Mesendoderm (in vitro differentiated cells): ENCODE measurements around the gene STIMATE.

Experiments
- DNase-seq: peaks from one replicate; pipeline ENCODE4 v3.0.0; 2013
- H2AK5ac ChIP-seq: 2 replicates; pipeline ENCODE4 v1.6.1; 2013; ENCODE audit warnings: low read length, inconsistent platforms
- H2BK120ac ChIP-seq: 2 replicates; pipeline ENCODE4 v1.6.1; 2013; ENCODE audit warnings: low read depth, mild to moderate bottlenecking, low read length, moderate library complexity, mixed read lengths
- H2BK15ac ChIP-seq: replicated peaks from 2 replicates; pipeline ENCODE4 v1.6.1; 2013; ENCODE audit warnings: low read depth, mild to moderate bottlenecking, moderate library complexity
- H2BK5ac ChIP-seq: 2 replicates; pipeline ENCODE4 v1.6.1; 2013; ENCODE audit warnings: low read length, inconsistent platforms
- H3K18ac ChIP-seq: 2 replicates; pipeline ENCODE4 v1.6.1; 2013; ENCODE audit warnings: mild to moderate bottlenecking, low read length, mixed read lengths
- H3K23ac ChIP-seq: one replicate; pipeline ENCODE4 v1.6.1; 2013; ENCODE audit warnings: low read length
- H3K27ac ChIP-seq: 2 replicates; pipeline ENCODE4 v1.5.1; 2013; ENCODE audit warnings: low read depth, mild to moderate bottlenecking, inconsistent platforms, low read length, moderate library complexity
- H3K27me3 ChIP-seq: 2 replicates; pipeline ENCODE4 v1.6.1; 2013; ENCODE audit warnings: low read length, control low read depth, mild to moderate bottlenecking, inconsistent platforms; ENCODE audit not compliant: insufficient read depth, poor library complexity
- H3K36me3 ChIP-seq: 2 replicates; pipeline ENCODE4 v1.6.1; 2013; ENCODE audit warnings: low read length, inconsistent platforms; ENCODE audit not compliant: control insufficient read depth, insufficient read depth
- H3K4ac ChIP-seq: one replicate; pipeline ENCODE4 v1.6.1; 2013; ENCODE audit warnings: low read depth, mild to moderate bottlenecking, low read length, moderate library complexity
- H3K4me1 ChIP-seq: 2 replicates; pipeline ENCODE4 v1.6.1; 2013; ENCODE audit warnings: low read depth, low read length, inconsistent platforms; ENCODE audit not compliant: control insufficient read depth
- H3K4me2 ChIP-seq: 2 replicates; pipeline ENCODE4 v1.6.1; 2013; ENCODE audit warnings: low read length
- H3K4me3 ChIP-seq: 2 replicates; pipeline ENCODE4 v1.5.1; 2013; ENCODE audit warnings: mild to moderate bottlenecking, low read length
- H3K56ac ChIP-seq: one replicate; pipeline ENCODE4 v1.6.1; 2013; ENCODE audit warnings: low read length
- H3K79me1 ChIP-seq: 2 replicates; pipeline ENCODE4 v1.6.1; 2013; ENCODE audit warnings: low read length, inconsistent platforms
- H3K79me2 ChIP-seq: 2 replicates; pipeline ENCODE4 v1.6.1; 2013; ENCODE audit warnings: mild to moderate bottlenecking, low read length; ENCODE audit not compliant: control insufficient read depth, insufficient read depth
- H3K9ac ChIP-seq: 2 replicates; pipeline ENCODE4 v1.6.1; 2013; ENCODE audit warnings: low read length, inconsistent platforms
- H4K5ac ChIP-seq: one replicate; pipeline ENCODE4 v1.6.1; 2013; ENCODE audit warnings: low read length
- H4K8ac ChIP-seq: one replicate; pipeline ENCODE4 v1.6.1; 2013; ENCODE audit warnings: low read depth, mild to moderate bottlenecking, control low read depth, low read length, moderate library complexity
- WGBS: extraction: QIAGEN DNeasy Blood & Tissue Kit; methylation state at CpG from one replicate; pipeline ENCODE4 v1.1.7; 2013; ENCODE audit warnings: low lambda C conversion rate, missing lambda C conversion rate; ENCODE audit not compliant: insufficient coverage; ENCODE audit errors: extremely low coverage; 5-methylcytosine and 5-hydroxymethylcytosine counted together

The STIMATE gene

DNA sequence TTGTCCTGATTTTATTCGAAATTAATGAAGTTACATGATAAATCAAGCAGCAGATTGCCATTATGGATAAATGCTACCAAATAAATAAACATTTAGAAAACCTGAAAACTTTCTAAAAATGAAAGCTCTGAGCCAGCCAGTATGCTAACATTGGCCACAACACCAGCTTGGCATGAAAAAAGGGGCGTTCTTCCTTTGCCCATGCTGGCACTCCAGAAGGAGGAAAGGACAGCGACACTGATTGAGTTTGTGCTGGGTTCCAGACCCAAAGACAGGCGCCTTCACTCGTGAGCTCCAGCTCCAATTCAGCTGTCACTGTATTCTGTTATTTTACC, 5.1 kb downstream of the STIMATE start:
- peaks cover 17% of the 10 kb centered on the region for H3K79me1 ChIP-seq
- no peak overlapping the region for H3K23ac ChIP-seq
- no peak overlapping the region for H2AK5ac ChIP-seq
- H3K18ac ChIP-seq = no peak overlapping the region
- no peak overlapping the region for H2BK5ac ChIP-seq
- no peak overlapping the region for H3K9ac ChIP-seq
- H3K36me3 ChIP-seq = no peaks in the 10 kb centered on the region
- no peak for DNase-seq
- H3K4ac ChIP-seq = no peak overlapping the region
- no peak overlapping the region for H4K8ac ChIP-seq
- no peak overlapping the region for H3K27ac ChIP-seq
- no peak overlapping the region for H3K4me3 ChIP-seq
- no peak overlapping the region for H3K56ac ChIP-seq
- no CpG with 5 or more reads among the region's 5 CpGs for WGBS
- no peak overlapping the region for H4K5ac ChIP-seq
- H3K4me1 ChIP-seq = no peaks in the 10 kb centered on the region
- H3K4me2 ChIP-seq = no peak overlapping the region
- H3K27me3 ChIP-seq = no peaks in the 10 kb centered on the region
- H3K79me2 ChIP-seq = peaks cover 3% of the 10 kb centered on the region
- no peak overlapping the region for H2BK15ac ChIP-seq
- no peak overlapping the region for H2BK120ac ChIP-seq

DNA sequence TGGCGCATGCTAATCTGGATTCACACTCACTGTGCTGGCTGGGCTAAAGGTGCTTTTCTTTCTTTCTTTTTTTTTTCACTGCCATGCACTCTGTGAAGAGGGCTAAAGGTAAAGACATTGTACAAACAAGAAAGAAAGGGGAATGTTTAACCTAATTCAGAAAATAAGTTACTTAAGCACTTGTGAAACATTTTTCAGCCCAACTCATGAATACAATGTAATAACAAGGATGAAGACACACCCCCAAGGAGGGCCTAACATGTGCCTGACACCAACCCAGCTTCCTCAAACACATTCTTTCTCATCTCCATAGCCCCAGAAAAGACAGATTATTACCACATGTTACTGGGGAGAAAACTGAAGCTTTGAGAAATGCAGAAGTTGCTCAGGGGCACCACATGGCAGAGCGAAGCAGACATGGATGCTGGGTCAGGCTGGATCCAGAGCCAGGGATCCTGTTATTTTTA, 5.7 kb downstream of the STIMATE start:
- Histone ChIP-seq H2AK5ac (no peak overlapping the region), H4K5ac (no peak overlapping the region), H3K4ac (no peak overlapping the region), H3K23ac (no peak overlapping the region), H3K4me1 (no peaks in the 10 kb centered on the region), H3K18ac (no peak overlapping the region), H2BK120ac (no peak overlapping the region), H3K9ac (no peak overlapping the region), H2BK5ac (no peak overlapping the region), H3K79me1 (peaks cover 17% of the 10 kb centered on the region), H3K79me2 (peaks cover 3% of the 10 kb centered on the region), H3K4me3 (no peak overlapping the region), H3K4me2 (no peak overlapping the region), H2BK15ac (no peak overlapping the region), H3K36me3 (no peaks in the 10 kb centered on the region), H3K56ac (no peak overlapping the region), H4K8ac (no peak overlapping the region), H3K27me3 (no peaks in the 10 kb centered on the region), H3K27ac (no peak overlapping the region)
- DNase-seq = no peak
- WGBS = no CpG with 5 or more reads among the region's 2 CpGs

GRCh38 chr3:52891164-52891563, 6.2 kb downstream of the STIMATE start:
- Histone ChIP-seq H3K23ac (no peak overlapping the region), H3K79me2 (peaks cover 3% of the 10 kb centered on the region), H3K56ac (no peak overlapping the region), H2BK15ac (no peak overlapping the region), H3K79me1 (peaks cover 17% of the 10 kb centered on the region), H3K4me2 (no peak overlapping the region), H3K4me3 (no peak overlapping the region), H4K5ac (no peak overlapping the region), H3K18ac (no peak overlapping the region), H3K36me3 (no peaks in the 10 kb centered on the region), H3K4ac (no peak overlapping the region), H3K9ac (no peak overlapping the region), H3K27ac (no peak overlapping the region), H3K27me3 (no peaks in the 10 kb centered on the region), H2AK5ac (no peak overlapping the region), H4K8ac (no peak overlapping the region), H2BK120ac (no peak overlapping the region), H2BK5ac (no peak overlapping the region), H3K4me1 (no peaks in the 10 kb centered on the region)
- WGBS = no CpG with 5 or more reads among the region's 9 CpGs
- no peak for DNase-seq

DNA sequence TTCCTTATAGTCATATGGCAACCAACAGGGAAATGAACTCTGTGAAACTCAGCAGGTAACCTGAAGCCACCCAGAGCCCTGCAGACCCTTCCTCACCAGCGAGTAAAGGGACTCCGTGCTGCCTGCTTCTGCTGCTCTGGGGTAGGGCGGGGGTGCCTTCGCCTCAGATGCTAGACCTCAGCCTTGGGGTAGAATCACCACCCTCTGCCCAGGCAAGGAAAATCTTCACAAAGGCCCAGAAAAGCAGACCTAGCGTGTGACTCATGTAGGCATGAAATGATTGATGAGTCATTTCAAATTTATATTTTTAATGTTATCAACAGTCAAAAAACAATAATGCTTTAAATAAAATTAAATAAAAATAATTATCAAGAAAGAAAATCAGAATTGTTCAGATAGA, 6.6 kb downstream of the STIMATE start:
- Histone ChIP-seq H4K8ac (no peak overlapping the region), H3K9ac (no peak overlapping the region), H3K79me2 (peaks cover 3% of the 10 kb centered on the region), H3K4me3 (no peak overlapping the region), H3K4me2 (no peak overlapping the region), H3K4ac (no peak overlapping the region), H3K56ac (no peak overlapping the region), H2AK5ac (no peak overlapping the region), H3K23ac (no peak overlapping the region), H2BK120ac (no peak overlapping the region), H3K36me3 (no peaks in the 10 kb centered on the region), H3K4me1 (no peaks in the 10 kb centered on the region), H3K27me3 (no peaks in the 10 kb centered on the region), H3K18ac (no peak overlapping the region), H2BK5ac (no peak overlapping the region), H3K79me1 (peaks cover 17% of the 10 kb centered on the region), H3K27ac (no peak overlapping the region), H4K5ac (no peak overlapping the region), H2BK15ac (no peak overlapping the region)
- no peak for DNase-seq
- no CpG with 5 or more reads among the region's 5 CpGs for WGBS

DNA sequence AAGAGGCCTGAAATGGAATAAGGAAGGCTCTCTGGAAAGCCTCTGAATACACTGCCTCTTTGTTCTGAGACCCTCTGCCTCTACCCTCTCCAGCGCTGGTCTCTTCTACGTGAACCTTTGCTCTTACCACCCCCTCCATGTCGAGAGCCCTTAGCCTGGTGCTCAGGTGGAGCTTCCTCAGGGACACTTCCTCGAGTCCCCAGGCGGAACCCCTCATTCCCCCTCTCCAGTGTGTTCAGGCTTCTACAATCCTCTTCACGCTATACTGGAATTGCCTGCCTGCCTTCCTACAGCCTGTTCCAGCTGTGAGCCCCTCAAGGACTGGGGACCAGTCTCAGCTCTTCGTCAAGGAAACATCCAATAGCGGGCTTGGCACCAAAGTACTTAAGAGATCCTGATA, 7.4 kb downstream of the STIMATE start:
- H3K79me2 ChIP-seq = no peaks in the 10 kb centered on the region
- H3K18ac ChIP-seq = no peak overlapping the region
- no peak for DNase-seq
- H3K4me2 ChIP-seq = no peak overlapping the region
- H3K4me3 ChIP-seq = no peak overlapping the region
- H3K9ac ChIP-seq = no peak overlapping the region
- H3K4ac ChIP-seq = no peak overlapping the region
- no peak overlapping the region for H3K56ac ChIP-seq
- H3K23ac ChIP-seq = no peak overlapping the region
- no peaks in the 10 kb centered on the region for H3K27me3 ChIP-seq
- H2BK15ac ChIP-seq = no peak overlapping the region
- H2BK120ac ChIP-seq = no peak overlapping the region
- WGBS = no CpG with 5 or more reads among the region's 8 CpGs
- no peak overlapping the region for H2BK5ac ChIP-seq
- H4K8ac ChIP-seq = no peak overlapping the region
- H3K79me1 ChIP-seq = peaks cover 12% of the 10 kb centered on the region
- H2AK5ac ChIP-seq = no peak overlapping the region
- no peak overlapping the region for H3K27ac ChIP-seq
- H4K5ac ChIP-seq = no peak overlapping the region
- H3K4me1 ChIP-seq = no peaks in the 10 kb centered on the region
- no peaks in the 10 kb centered on the region for H3K36me3 ChIP-seq

DNA sequence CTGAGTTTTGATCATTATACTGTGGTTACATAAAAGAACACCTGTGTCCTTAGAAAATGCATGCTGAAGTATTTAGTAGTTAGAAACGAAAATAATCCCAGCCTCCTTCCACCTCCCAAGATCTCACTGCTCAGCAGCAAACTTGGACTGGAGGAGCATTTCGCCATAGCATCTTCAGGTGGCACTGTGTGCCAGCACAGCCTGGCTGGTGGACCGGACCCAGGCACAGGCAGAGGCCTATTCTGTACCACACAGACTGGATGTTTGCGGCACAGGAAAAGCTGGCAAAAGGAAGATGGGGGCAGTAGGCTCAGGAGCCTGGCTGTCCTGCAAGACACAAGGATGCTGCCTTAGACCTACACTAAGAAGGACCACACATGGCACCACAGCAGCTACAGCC, 10.2 kb downstream of the STIMATE start:
- H3K18ac ChIP-seq = no peak overlapping the region
- H3K36me3 ChIP-seq = no peaks in the 10 kb centered on the region
- no peaks in the 10 kb centered on the region for H3K4me1 ChIP-seq
- no peak overlapping the region for H2BK5ac ChIP-seq
- DNase-seq = no peak
- H3K27ac ChIP-seq = no peak overlapping the region
- no peaks in the 10 kb centered on the region for H3K79me2 ChIP-seq
- no peak overlapping the region for H4K8ac ChIP-seq
- no peak overlapping the region for H3K23ac ChIP-seq
- H3K9ac ChIP-seq = no peak overlapping the region
- no peak overlapping the region for H2BK120ac ChIP-seq
- no peak overlapping the region for H3K4ac ChIP-seq
- no peak overlapping the region for H3K56ac ChIP-seq
- H2AK5ac ChIP-seq = no peak overlapping the region
- H2BK15ac ChIP-seq = no peak overlapping the region
- H4K5ac ChIP-seq = no peak overlapping the region
- WGBS = no CpG with 5 or more reads among the region's 4 CpGs
- H3K4me3 ChIP-seq = no peak overlapping the region
- H3K79me1 ChIP-seq = peaks cover 5% of the 10 kb centered on the region
- no peaks in the 10 kb centered on the region for H3K27me3 ChIP-seq
- H3K4me2 ChIP-seq = no peak overlapping the region
